Stimulated activated CD4-positive, alpha-beta T cell treated with anti-CD3 and anti-CD28 coated beads, TNF-alpha, amount 100 ng/mL, for 24 hours (primary cell): Measurements from ENCODE around the gene PHPT1.
"Not testable (repeated sequence)": the region's sequence is repeated elsewhere in the genome, so short reads cannot be mapped to it uniquely, and the experiment has no call there.

Experiments used
- DNase-seq, 3 experiments: peaks; one replicate each; pipeline ENCODE4 v3.0.0-alpha.2; 2020; ENCODE audit warnings: low read depth in 3 of 3

Gene PHPT1

DNA sequence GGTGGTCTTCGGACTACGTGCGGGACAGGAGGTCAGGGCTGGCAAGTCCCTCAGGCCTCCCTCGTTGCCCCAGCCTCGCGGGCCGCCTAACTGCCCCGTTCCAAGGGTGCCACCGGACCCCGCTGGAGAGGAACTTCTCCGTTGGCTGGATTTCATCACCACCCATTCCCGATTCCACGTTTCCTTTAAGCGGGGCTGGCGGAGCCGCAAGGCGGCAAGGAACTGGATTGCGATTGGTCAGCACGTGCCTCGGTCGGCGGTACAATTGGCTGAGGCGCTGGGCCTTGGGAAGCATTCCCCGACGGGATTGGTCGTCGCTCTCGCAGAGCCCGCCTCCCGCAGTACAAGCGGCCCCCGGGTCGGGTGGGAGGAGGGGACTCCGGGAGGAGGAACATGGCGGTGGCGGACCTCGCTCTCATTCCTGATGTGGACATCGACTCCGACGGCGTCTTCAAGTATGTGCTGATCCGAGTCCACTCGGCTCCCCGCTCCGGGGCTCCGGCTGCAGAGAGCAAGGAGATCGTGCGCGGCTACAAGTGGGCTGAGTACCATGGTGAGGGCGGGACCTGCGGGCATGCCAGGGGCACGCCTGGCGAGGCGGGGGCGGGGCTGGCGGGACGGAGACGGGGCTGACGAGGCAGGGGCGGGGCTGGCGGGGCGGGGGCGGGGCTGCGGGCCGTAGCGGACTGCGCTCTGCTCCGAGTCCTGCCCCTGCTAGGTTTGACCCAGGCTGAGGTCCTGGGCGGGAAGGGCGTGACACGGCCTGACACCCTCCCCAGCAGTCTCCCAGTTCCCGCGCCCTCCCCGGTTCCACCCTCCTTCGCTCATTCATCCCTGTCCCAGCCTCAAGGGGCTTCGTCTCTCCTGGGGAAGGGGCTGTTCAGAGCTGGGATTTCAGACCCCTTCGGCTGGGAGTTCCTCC lies at the start of gene PHPT1:
PHPT1 (plus strand) TSS at position 372 of the 922 bp plus-strand sequence; CDS start at position 394, 22 bp downstream.
- DNase-seq: peak; percentile 91 to 96 (median 93)

DNA sequence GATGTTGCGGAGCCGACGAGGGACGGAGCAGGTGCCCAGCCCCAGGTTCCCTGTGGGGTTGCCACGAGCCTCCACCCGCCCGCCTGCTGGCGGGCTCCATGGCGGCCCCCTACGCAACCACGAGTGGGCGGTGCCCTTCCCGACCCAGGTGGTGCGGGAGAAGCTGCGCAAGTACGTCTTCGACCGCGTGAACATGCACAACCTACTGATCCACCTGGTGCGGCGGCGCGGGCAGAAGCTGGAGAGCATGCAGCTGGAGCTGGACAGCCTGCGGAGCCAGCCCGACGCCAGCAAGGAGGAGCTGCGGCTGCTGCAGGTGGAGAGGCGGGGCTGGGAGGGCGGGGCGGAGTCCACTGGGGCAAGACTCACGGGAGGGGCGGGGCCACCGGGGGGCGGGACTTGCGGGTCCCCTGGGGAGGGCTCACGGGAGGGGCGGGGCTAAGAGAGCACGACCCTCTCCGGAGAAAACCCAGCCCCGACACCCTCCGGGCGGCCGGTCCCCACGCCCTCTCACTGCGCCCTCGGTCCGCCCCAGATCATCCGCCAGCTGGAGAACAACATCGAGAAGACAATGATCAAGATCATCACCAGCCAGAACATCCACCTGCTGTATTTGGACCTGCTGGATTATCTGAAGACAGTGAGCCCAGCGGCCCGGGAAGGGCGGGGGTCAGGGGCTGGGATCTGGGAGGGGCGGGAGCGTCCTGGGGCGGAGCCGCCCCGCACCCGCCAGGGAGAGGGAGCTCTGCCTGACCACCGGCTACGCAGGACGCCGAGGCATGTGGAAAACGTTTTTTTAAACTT lies 49.2 kb upstream of the PHPT1 start:
- DNase-seq: peak; percentile 67 to 87 (median 77)

DNA sequence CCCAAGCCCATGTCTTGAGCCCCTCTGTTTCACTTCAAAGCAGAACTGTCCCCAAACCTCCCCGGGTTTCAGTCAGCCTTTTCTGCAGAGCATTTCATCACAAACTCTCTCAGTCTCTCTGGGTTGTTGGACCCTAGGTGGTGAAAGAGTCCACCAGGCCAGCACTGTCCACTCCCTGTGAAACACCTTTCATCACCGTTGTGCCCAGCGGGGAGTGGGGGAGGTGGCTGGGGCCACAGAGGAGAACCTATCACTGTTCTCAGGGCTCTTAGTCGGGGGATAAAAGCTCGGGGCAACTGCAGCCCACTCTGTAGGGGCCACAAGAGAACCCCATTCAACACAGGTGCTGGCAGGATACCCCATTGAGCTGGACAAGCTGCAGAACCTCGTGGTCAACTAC lies 46.9 kb upstream of the PHPT1 start:
- DNase-seq: no peak

DNA sequence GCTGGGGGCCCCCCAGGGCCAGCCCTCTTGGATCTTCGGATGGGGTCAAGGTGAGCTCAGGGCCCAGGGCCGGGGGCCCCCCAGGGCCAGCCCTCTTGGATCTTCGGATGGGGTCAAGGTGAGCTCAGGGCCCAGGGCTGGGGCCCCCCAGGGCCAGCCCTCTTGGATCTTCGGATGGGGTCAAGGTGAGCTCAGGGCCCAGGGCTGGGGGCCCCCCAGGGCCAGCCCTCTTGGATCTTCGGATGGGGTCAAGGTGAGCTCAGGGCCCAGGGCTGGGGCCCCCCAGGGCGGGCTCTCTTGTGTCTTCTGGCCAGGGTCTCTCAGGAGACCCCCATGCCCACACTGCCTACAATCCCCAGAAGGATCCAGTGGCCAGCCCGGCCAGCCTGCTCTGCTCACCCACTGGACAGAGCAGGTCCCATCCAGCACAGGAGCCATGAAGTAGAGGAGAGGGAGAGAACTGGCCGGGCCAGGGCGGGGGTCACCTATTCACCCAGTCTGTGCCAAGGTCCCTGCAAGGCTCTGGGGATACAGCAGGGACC lies 46.1 kb upstream of the PHPT1 start:
- DNase-seq: not testable (repeated sequence)

DNA sequence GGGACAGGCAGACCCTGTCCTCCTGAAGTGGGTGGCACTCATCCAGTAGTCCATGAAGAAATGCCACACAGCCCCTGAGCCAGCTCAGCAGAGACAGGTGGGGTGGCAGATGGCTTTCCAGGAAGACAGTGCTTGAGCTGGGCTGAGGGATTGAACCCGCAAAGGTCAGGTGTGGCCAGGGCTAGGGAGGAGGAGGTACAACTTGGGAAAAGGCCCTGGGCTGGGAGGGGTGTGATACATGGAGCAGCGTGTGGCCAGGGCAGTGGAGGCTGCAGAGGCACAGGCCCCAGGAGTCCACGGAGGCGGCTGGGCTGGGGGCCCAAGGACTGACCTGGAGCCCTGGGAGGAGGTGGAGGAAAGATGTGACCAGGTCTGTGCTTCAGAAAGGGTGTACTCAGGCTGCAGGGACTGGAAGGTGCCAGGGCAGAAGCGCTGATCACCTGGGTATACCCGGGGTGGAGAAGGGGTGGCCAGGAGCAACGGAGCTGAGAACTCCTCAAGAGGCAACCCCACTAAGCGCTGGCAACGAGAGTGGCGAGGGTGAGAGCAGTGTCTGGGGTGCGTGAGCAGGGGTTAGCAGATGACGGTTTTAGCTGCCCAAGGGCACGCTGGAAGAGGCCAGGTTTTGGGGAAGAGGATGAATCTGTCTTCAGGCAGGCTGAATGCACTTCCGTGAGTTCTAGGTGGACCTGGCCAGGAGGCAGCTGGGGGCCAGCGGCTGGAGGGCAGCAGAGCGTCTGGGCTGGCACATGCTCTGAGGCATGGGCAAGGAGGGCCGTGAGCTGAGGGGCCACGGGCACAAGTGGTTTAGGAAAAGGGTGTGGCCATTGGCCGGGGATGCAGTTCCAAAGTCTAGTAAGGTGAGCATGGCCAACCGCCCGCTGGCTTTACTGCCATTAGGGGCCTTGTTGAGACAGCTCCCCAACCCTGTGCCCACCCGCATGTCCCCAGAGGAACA lies 45.4 kb upstream of the PHPT1 start:
- no peak for DNase-seq

GRCh38 chr9:136804509-136805206 lies 44.6 kb upstream of the PHPT1 start:
- no peak for DNase-seq

DNA sequence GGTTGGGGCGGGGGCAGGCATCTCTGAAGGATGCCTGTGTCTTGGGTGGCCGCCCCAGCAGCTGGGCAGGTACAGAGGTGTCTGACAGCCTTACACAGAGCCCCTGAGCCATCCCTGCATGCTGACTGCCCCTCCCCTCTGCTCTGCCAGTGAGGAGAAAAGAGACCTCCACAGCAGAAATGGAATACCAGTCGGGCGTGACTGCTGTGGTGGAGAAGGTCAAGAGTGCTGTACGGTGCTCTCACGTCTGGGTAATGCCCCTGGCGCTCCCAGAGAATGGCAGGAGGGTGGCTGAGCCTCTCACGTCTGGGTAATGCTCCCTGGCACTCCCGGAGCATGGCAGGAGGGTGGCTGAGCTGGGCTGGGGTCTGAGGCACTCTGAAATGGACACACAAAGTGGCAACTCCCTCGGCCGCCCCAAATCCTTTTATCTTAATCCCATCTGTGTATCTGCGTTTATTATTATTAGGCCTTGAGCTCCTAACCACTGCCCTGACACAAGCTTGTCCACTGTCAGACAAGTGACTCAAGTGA lies 43.9 kb upstream of the PHPT1 start:
- no peak for DNase-seq

DNA sequence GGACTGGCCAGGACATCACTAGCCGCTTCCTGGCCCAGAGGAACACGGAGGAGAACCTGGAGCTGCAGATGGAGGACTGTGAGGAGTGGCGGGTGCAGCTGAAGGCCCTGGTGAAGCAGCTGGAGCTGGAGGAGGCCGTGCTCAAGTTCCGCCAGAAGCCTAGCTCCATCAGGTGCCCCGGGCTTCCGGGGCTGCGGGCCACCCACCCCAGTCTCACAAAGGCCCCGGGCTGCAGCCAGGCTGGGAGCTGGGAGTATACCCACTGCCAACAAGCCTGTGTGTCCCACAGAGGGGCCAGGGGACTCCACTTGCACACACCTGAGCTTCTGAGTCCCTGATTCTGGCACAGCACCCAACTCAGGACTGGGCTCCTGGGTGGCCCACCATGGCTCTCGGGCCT lies 43.1 kb upstream of the PHPT1 start:
- no peak for DNase-seq

GRCh38 chr9:136806631-136807201 lies 42.5 kb upstream of the PHPT1 start:
- DNase-seq: no peak

DNA sequence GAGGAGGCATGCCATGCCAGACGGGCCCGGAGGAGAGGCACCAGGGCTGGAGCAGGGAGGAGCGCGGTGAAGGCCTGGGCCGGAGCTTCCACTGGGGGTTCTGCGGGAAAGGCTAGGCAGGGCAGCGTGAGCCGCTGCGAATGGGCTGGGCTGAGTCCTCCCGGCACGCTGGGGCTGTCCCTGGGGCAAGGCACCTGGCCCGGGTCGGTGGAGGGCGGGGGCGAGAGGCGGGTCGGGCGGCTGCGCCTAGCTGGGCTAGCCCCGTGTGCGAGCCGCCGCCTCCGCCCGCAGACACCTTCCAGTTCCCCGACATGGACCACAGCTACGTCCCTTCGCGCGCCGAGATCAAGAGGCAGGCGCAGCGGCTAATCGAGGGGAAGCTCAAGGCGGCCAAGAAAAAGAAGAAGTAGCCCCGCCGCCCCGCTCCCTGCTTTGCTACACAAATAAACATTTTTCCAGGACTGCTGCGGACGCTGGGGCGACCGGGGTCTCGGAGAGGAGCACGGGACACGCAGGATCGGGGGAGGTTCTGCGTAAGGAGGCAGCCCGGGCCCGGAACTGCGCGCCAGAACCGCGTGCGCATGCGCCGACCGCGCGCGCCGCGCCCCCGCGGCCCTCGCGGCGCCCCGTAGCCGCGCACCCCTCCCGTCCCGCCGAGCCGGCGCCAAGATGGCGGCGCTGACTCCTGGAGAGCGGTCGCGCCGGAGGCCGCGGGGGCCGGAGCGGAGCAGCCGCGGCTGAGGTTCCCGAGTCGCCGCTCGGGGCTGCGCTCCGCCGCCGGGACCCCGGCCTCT lies 41.7 kb upstream of the PHPT1 start, which contains the start of gene RABL6:
RABL6 (plus strand) TSS at position 668 of the 794 bp plus-strand sequence. CDS start 249 bp downstream, outside the sequence.
- DNase-seq: peak; percentile 59 to 80 (median 72)

DNA sequence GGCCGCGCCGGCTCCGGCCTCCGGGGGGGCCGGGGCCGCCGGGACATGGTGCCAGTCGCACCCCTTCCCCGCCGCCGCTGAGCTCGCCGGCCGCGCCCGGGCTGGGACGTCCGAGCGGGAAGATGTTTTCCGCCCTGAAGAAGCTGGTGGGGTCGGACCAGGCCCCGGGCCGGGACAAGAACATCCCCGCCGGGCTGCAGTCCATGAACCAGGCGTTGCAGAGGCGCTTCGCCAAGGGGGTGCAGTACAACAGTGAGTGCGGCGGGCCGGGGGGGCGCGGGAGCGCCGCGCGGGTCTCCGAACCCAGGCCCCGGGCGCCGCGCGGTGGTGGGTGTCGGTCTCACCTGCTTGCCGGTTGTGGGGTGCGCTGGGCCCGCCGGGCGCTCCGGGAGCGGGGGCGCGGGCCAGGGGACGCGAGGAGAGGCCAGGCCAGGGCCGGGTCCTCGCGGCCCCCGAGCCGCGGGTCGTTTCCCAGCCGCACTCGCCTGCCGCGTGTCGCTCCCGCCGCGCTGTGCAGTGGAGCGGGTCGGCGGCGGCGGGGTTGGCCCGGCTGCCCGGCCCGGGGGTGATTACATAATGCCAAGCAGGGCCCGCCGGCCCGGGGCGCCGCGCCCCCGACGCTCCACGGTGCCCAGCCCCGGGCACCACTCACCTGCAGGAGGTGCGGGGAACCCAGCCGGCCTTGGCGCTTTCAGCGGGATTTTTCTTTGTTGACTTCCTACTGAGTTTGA lies 41.0 kb upstream of the PHPT1 start:
- peak in 1 of 3 experiments; percentile 32 for DNase-seq

GRCh38 chr9:136808806-136809158 lies 40.4 kb upstream of the PHPT1 start:
- no peak for DNase-seq

DNA sequence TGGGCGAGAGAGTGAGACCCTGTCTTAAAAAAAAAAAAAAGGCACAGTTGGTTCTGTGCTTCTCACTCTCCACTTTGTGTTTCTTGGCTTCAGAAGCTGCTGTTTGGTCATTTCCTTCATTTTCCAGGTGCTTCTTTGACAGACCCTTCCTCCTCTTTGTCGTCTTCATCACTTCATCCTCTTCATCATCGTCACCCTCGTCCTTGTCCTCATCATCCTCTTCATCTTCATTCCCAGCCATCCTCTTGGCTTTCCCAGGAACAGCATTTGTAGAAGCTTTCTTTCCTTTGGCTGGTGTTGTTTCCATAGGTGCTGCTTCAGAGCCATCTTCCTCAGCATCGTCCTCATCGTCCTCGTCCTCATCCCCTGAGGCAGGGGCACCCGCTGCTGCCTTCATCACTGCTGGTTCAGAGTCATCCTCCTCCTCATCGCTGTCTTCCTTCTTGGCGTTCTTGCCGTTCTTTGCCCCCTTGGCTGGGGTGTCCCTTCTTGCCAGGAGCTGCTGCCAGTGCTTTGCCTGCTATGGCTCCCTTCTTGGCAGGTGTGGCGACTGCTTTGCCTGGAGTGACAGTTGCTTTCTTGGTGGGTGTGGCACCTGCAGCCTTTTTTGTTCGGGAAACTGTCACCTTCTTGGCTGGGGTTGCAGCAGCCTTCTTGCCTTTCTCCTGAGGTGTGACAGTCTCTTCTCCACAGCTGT lies 34.3 kb upstream of the PHPT1 start:
- no peak for DNase-seq

DNA sequence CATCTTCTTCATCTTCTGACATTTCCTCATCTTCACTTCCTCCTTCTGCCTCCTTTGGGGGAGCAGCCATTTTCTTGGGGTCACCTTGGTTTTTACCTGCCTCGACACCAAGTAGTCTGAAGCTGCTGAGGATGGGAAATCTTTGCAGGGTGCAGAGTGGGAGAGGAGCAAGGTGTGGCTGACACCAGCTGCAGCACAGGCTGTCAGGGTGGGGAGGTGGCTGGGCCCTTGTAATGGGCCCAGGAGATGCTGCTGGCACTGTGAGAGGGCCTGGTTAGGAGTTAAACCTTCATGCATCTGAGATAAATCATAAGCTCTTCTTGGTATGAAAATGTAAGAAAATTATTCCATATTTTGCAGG lies 33.8 kb upstream of the PHPT1 start:
- no peak for DNase-seq

DNA sequence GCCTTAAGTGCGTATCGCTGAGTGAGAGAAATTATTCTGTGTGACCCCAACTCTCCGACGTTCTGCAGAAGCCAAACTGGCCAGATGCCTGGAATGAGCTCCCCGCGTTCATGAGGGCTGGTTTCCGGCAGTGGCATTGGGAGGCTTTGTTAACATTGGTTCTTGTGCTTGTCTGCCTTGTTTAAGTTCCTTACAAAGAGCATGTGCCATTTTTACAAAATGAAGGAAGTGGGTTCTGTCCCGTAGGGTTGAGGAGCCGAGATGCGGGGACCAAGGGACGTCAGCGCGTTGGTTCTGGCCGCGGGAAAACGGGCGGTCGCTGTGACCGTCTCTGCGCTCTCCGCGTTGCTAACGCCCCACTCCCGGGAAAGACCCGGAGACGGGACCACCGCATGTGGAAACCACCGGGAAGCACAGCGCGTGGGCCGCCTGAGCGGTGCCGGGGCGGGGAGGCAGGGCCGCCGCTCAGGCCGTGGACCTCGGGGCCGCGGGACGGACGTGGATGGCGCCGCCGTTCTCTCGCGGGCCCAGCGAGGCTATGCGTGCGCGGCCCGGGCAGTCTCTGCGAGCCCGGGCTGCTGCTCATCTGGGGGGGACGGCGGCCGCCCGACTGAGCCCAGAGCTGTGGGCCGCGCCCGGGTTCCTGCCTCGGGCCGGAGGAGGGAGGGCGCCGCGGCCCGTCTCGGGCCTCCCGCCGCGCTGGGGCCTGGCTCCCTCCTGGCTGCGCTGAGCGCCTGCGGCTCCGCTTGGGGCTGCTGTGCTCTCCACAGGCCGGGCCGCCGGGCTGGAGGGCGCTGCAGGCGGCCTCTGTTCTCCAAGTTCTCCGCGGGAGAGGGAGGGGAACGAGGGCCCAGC lies 28.0 kb upstream of the PHPT1 start:
- DNase-seq: no peak

GRCh38 chr9:136821826-136822544 lies 27.2 kb upstream of the PHPT1 start:
- DNase-seq: no peak
